ENCODE measurements around the gene FA2H.

Gene FA2H

DNA sequence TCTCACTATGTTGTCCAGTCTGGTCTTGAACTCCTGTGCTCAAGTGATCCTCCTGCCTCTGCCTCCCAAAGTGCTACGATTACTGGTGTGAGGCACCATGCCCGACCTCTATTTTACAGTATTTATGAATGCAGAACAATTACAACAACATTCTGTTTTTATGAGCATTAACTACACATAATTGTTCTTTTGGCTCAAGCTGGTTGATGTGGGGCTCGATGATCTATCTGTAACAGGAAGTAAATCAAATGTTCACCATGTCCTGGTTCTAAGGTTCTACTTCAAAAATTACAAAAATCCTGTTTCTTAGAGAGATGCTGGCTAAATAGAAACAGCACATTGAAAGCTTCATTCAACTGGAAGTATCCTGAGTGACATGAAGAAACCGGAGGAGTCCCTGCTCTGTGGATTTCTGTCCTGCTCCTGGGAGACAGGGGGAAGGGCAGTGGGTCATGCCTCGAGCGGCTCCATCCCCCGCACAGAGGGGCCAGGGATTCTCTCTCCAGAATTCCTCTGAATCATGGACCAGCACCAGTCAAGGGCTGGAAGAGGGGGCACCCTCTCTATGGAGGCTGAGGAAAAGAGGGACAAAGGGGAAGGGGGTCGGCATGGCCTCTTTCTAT lies 31.5 kb downstream of the FA2H start:
- no peak for DNase-seq (ENCODE audit: low read depth, low spot score)
- ChIA-PET CTCF (interaction anchor here (1.5 to 2.1 kb wide), 2 partner anchors 18 to 120 kb away, joined by 4 to 8 read pairs; no protein-coding TSS in a partner anchor), POLR2A (no interaction called here)

DNA sequence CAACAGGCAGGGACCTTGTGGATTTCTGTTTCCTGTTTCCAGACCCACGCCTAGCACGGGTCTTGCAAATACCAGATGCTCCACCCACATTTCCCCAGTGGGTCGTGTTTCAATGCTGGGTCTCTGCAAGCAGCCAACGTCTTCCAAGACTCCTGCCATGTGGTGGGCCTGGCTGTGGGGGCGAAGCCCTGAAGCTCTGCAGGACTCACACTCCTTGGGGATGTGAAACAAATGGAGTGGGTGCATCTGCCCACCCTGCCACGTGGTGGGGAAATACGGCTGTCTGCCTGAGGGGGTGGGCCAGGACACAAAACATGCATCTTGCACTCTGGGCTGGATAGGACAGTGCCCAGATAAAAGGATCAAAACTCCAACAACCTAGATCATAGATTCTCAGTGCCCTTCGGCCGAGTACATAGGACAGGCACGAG lies 32.6 kb downstream of the FA2H start:
- TF ChIP-seq, protein P1, sequence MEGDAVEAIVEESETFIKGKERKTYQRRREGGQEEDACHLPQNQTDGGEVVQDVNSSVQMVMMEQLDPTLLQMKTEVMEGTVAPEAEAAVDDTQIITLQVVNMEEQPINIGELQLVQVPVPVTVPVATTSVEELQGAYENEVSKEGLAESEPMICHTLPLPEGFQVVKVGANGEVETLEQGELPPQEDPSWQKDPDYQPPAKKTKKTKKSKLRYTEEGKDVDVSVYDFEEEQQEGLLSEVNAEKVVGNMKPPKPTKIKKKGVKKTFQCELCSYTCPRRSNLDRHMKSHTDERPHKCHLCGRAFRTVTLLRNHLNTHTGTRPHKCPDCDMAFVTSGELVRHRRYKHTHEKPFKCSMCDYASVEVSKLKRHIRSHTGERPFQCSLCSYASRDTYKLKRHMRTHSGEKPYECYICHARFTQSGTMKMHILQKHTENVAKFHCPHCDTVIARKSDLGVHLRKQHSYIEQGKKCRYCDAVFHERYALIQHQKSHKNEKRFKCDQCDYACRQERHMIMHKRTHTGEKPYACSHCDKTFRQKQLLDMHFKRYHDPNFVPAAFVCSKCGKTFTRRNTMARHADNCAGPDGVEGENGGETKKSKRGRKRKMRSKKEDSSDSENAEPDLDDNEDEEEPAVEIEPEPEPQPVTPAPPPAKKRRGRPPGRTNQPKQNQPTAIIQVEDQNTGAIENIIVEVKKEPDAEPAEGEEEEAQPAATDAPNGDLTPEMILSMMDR (IDR thresholded peaks at IDR 0.05; ENCODE audit: insufficient read depth, low read length, missing control alignments), result no peak
- ChIA-PET CTCF (interaction anchor here (1.3 to 1.5 kb wide), 2 partner anchors 17 to 120 kb away, joined by 4 to 7 read pairs; no protein-coding TSS in a partner anchor), POLR2A (no interaction called here)
- no peak for DNase-seq (ENCODE audit: low read depth, low spot score)
- no peak overlapping the region for H3K4me3 ChIP-seq (ENCODE audit: low read depth, low read length)

More for the DNA sequence above, 31.5 kb downstream of the FA2H start:
- TF ChIP-seq, protein P1 (IDR thresholded peaks at IDR 0.05; ENCODE audit: insufficient read depth, low read length, missing control alignments), result no peak
- H3K4me3 ChIP-seq (ENCODE audit: low read depth, low read length), result no peak overlapping the region

DNA sequence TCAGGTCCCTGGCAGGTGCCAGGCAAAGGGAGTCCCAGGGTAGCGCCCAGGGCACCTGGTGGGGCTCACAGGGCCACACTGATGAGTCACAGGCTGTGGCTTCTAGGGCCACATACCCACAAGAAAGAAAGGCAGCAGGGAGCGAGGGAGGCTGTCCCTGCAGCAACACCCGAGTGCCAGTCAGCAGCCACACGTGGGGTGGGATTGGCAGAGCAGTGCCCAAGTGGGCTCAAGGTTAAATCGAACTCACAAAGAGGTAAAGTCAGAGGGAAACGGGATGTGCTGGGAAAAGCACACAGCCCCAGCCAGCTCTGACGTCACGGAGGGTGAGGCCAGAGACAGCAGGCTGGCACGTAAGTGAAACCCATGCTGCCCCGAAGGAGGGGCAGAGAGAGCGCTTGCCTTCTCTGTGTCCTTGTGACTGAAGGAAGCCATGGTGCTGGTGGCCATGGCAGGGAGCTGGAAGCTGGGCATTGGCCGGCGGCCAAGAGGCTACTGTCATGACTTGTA lies 33.8 kb downstream of the FA2H start:
- H3K4me3 ChIP-seq (ENCODE audit: low read depth, low read length), result no peak overlapping the region
- ChIA-PET POLR2A (no interaction called here), CTCF (interaction anchor here (1.3 kb wide), 1 partner anchor 121 kb away, joined by 7 read pairs; no protein-coding TSS in a partner anchor)
- DNase-seq (ENCODE audit: low read depth, low spot score), result no peak
- TF ChIP-seq, protein P1 (IDR thresholded peaks at IDR 0.05; ENCODE audit: insufficient read depth, low read length, missing control alignments), result no peak

DNA sequence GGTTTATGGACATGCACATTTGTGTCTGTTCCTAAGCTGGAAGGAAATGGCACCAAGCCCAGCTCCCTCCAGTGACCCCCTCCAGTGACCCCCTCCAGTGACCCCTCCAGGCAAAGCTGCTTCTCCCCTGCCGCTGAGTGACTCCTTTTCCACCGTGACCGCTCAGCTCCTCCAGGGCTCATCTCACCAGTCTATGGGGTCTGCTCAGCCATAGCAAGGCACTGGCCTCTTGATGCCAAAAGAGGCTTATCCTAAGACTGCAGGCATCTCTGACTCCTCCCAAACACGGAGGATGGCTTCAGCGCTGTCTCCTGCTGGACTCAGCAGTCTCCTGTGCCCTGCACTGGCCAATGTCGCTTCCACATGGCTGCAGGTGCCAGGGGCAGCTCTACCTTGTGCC lies 35.3 kb downstream of the FA2H start:
- H3K4me3 ChIP-seq (ENCODE audit: low read depth, low read length), result no peak overlapping the region
- TF ChIP-seq, protein P1 (IDR thresholded peaks at IDR 0.05; ENCODE audit: insufficient read depth, low read length, missing control alignments), result no peak
- DNase-seq (ENCODE audit: low read depth, low spot score), result no peak
- ChIA-PET CTCF (no interaction called here), POLR2A (no interaction called here)

DNA sequence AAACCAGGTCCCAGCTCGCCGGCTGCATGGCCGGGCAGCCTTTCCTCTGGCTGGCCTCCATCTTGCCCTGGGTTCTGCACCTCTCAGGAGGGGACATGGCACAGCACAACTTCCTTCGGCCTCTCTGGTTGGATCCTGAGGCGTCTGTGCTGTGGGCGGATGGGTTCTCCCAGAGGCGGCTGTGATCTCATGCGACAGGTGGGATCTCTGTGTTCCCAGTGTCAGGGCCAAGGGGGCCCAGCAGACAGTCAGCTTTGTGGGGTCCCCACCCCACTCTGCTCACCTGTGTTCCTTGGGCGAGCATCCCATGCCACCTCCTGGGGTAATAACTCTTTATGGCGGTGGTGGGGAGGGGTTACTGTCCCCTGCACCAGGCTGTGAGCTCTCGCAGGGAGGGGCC lies 35.8 kb downstream of the FA2H start:
- TF ChIP-seq, protein P1 (IDR thresholded peaks at IDR 0.05; ENCODE audit: insufficient read depth, low read length, missing control alignments), result no peak
- ChIA-PET POLR2A (no interaction called here), CTCF (interaction anchor here (1.6 kb wide), 1 partner anchor 124 kb away, joined by 6 read pairs; no protein-coding TSS in a partner anchor)
- no peak for DNase-seq (ENCODE audit: low read depth, low spot score)
- no peak overlapping the region for H3K4me3 ChIP-seq (ENCODE audit: low read depth, low read length)

DNA sequence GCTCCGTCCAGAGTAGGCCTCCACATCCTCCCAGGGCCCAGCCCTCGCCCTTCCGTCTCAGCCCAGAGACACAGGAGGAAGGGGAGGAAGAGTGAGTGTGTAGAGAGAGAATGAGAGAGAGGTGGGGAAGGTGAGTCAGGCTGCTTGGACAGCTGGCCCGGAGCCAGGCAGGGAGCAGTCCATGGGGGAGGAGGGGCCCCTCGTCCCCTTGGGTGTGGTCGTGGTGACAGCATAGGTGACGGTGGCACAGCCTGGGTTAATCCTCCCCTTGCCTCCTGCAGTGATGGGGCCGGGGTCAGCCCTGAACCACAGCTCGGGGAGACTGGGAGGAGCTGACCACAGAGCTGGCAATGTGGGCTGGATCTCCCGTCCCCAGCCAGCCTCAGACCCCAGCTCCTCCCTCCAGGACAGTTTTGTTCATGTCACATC lies 36.5 kb downstream of the FA2H start:
- no peak for DNase-seq (ENCODE audit: low read depth, low spot score)
- ChIA-PET CTCF (interaction anchor here (1.6 kb wide), 1 partner anchor 124 kb away, joined by 6 read pairs; no protein-coding TSS in a partner anchor), POLR2A (interaction anchor here (0.6 kb wide), 1 partner anchor 307 kb away, joined by 3 read pairs; no protein-coding TSS in a partner anchor)
- TF ChIP-seq, protein P1 (IDR thresholded peaks at IDR 0.05; ENCODE audit: insufficient read depth, low read length, missing control alignments), result no peak
- no peak overlapping the region for H3K4me3 ChIP-seq (ENCODE audit: low read depth, low read length)

All from AG04449 (cell line).